Activated CD8-positive, alpha-beta memory T cell treated with anti-CD3 and anti-CD28 coated beads for 1 hour (primary cell): Measurements from ENCODE around the gene TMEM178B.

ENCODE experiments used
- DNase-seq, 2 donors: peaks; one replicate each; pipeline ENCODE4 v3.0.0-alpha.2; 2020; ENCODE audit warnings: low read depth in 1 of 2; ENCODE audit errors: extremely low read depth in 1 of 2

Gene TMEM178B

DNA sequence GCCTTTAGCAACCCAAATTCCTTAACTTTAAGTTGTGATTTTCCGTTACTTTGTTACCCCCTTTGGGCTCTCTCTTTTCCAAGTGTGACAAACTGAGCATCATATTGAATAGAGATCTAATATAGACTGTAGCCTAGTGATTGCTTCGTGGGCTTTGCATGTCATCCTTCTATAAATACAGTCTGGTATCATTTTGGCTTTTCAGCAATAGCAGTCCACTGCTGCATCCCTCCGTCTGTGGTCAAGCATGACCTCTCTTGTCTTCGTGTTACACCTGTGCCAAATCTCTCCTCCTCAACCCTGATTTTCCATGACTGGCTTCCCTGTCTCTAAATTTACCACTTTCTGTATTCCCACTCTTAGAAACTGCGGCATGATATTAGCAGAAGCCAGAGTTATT, 423.5 kb downstream of the TMEM178B start:
- no peak for DNase-seq

DNA sequence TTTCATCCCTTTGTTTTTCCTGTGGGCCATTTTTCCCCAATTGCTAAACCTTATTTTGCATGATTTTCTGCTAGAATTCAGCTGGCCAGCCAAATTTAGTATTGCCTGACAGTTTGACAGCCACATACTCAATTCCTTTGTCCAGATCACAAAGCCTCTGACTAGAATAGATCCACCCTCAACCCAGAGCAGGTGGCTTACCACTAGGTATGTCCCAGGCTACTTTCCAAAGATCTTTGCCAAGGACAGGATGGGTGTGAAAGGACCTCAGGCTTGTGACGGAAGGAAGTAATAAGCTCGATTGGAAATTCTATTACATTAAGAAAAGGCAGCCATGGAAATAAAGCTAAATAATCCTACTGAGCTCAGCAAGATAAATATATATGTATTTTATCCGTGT, 426.7 kb downstream of the TMEM178B start:
- no peak for DNase-seq

DNA sequence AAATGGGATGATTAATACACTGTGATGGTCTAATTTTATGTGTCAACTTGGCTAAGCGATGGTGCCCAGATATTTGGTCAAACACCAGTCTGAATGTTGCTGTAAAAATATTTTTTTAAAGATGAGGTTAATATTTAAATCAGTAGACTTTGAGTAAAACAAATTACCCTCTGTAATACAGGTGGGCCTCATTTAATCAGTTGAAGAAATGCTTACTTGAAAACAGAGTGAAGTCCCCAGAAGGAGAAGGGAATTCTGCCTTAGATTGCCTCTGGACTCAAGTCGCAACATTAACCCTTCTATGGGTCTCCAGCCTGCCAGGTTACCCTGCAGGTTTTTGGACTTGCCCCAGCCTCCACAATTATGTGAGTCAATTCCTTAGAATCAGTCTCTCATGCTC, 427.6 kb downstream of the TMEM178B start:
- no peak for DNase-seq

DNA sequence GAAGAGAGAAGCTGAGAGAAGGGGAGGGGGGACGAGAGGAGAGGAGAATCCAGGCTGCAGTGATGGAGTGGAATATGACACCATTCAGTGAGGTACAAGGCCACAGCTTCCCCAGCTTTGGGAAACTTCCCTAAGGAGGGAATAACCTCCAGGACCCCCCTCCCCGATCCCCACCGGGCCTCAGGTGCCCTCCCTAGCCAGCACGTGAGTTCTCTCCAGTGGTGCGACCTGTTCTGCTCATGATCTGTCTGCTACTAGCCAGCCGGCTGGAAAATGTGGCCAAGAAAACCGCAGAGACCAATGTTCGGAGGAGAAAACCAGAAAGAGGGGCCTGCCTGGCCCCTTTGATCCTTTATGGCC, 437.4 kb downstream of the TMEM178B start:
- no peak for DNase-seq

DNA sequence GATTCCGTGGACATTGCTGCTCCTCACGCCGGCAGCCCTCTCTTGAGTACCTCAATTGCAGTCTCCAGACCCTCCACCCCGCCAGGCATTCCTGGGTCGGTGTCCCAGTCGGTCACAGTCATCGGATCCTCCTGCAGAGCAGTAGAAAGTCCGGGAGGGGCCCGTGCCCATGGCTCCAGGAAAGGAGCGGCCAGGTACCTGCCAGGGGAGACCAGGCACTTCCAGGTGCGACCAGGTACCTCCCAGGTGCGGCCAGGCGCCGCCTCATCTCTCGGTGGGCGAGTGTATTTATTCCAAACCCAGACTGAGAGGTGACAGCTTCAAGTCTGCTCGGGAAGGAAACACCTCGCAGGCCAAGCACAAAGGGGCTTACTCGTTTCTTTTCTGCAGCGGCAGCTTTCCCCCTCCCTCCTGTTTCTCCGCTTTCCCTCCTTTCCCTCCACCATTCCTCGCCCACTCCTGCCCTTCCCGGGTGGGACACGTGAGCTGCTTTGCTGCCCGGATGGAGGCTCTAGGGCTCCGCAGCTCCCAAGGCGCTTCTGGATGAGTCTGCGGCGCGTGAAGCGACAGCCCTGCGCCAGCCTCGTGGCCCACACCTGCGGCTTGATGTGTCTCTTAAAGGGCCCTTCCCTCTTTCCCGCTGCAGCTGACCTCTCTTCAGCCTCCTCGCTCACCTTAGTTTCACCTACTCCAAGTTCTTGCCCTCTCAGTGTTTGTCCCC, 438.0 kb downstream of the TMEM178B start:
- DNase-seq, result no peak

DNA sequence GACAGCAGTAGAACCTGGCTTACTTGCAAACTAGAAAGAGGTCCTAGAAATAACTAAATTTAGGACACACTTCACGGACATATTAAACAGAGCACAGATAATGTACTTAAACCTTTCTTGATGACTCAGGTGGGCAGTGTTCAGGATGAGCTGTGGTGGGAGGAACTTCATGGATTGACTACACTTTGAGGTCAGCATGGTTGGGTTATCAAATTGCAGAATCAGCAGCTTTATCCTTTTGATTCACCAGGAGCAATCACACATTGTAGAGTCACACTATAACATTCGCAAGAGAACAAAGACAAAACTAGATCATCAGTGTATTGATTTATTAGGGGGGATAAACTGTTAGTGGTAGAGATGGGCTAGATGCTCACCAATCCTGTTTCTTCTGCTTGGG, 438.7 kb downstream of the TMEM178B start:
- DNase-seq, result no peak

DNA sequence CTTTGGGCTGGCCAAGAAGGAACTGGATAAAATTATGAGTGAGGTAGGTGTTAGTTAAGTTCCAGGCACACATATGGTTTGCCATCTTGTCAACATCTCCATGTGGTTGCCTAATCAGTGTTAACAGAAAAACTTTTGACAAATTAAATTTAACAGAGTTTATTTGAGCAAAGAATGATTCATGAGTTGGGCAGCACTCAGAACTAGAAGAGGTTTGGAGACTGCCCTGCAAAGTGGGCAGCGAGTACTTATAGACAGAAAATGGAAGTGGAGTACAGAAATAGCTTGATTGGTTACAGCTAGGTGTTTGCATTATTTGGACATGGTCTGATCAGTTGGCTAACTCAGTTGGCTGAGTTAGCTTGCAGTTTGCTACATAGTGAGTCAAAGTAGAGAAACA, 439.9 kb downstream of the TMEM178B start:
- DNase-seq, result no peak

DNA sequence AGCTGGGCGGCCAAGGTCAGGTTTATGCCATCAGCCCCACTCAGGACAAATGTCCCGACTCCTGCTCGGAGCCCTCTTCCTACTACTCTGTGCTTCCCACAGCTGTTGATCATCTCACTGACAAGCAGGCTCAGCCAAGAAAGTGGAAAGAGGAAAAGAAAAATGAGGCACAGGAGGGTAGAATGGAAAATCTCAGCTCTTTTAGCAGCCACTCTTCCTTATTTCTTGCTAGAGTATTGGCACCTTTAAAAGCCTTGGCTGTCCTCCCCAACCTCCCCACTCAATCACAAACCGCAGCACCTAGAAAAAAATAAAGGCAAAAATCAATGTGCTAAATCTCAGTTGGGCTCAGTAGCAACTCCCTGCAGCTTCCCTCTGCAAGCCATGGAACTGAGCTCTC, 442.1 kb downstream of the TMEM178B start:
- DNase-seq, result no peak

DNA sequence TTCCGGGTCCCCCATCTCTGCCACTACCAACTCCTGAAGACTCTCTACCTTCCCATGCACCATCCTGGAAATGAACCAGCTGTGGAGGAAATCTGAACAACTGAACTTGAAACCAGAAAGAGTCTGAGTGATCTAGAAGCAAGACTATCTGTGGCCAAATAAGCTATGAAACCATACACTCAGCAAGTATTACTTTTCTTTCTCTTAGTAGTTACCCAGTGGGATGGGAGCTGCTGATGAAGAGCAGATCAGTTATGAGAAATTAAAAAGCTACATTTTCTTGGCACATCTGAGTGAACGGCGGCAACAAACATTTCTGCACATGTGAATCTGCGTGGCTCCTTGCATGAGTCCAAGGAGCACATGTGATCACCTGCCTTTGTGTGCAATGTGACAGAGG, 445.8 kb downstream of the TMEM178B start:
- DNase-seq, result no peak

DNA sequence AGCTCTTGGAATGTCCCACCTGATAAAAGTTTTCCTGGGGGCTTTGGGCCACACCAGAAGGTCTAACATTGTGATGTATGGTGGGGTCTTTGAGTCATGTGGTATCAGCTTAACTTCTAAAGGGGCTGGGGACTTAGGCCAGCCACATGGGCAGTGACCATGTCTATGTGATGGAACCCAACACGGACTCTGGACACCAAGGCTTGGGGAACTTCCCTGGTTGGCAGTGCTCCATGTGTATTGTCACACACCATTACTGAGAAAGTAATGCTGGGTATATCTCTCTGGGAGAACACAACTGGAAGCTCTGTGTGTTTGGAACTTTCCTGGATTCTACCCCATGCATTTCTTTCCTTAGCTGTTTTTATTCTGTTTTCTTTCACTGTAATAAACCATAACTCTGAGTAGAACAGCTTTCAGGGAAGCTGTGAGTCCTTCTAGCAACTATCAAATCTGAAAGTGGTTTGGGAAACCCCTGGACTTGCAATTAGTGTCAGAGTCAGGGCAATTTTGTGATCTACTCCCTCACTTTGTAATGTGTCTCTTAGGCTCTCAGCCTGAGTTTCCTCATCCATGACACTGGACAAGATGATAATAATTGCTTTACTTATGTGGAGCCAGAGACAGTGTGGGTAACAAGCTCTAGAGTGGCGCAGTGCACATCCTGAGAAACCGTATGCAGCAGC, 448.9 kb downstream of the TMEM178B start:
- no peak for DNase-seq

DNA sequence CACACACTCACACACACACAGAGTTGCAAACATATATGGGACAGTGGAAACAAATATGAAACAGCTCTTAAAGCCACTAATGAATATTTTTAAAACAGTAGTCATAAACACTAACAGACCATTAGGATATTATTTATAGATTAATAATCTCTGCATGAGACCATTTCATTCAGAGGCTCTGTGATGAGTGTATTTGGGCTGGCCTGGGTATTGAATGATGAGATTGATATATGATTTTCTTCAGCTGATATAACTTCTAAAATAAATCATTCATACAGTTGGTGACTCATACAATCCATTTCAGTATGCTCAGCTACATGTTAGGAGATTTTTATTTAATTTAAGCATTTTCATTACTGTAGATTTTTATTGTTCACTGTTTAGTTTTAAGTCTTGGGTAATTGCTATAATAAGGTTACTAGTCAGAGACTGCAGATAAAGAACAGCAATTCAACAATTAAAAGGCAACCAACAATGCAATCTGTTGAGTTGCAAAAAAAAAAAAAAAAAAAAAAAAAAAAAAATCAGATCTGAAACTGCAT, 452.2 kb downstream of the TMEM178B start:
- DNase-seq, result no peak

DNA sequence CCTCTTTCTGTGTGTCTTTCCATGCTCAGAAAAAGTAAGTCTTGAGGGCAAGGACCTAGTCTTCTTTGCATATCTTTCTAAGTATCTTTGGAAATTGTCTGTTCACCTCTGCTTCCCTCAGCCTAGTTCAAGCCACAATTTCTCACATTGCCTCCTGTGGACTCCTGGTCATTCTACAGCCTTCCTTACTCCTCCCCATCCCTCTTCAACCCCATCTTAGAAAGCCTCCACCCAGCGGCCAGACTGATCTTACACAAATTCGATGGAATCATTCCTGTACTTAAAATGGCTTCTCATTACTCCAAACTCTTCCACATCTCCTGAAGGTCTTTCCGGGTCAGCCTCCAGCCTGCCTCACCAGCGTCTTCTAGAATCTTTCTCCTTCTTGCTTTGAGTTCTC, 453.2 kb downstream of the TMEM178B start:
- no peak for DNase-seq

DNA sequence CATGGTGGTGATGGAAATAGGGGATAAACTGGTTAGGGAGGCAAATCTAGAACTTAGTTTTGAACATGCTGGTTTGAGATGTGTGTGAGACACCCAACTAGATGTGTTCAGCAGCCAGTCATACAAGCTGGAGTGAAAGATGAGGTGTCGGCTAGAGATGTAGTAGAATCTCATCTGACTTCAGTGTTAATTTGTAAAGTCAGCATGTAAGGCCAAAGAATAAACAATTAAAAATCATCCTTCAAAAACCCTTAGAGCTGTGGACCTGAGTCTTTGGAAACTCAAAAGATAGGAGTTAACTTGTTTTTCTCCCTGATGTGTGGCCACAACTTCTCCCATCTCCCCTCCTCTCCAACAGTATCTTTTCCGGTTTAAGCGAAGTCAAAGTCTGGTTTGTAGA, 454.5 kb downstream of the TMEM178B start:
- no peak for DNase-seq
